Right renal cortex interstitium (tissue), 3 donors: ENCODE data around the gene EIF4G3. TPM values are rescaled to one million over a fixed set of nuclear protein-coding genes. Genes with fewer than 3 reads are reported as not detected.

Experiments
- DNase-seq, 3 donors: peaks; one replicate each; pipeline ENCODE4 v3.0.0-alpha.2; 2013; ENCODE audit warnings: low read depth in 3 of 3, low spot score in 2 of 3
- polyA plus RNA-seq, 3 donors: library from polyadenylated mRNA; unstranded; fragments of 120-200 nt; gene quantifications; one replicate each; pipeline ENCODE4 v1.2.1, GENCODE V29; 2013; ENCODE audit not compliant: insufficient read length in 3 of 3

EIF4G3 gene
- polyA plus RNA-seq, 3 donors, result 65.2 to 70.7 (median 69.7) TPM

DNA sequence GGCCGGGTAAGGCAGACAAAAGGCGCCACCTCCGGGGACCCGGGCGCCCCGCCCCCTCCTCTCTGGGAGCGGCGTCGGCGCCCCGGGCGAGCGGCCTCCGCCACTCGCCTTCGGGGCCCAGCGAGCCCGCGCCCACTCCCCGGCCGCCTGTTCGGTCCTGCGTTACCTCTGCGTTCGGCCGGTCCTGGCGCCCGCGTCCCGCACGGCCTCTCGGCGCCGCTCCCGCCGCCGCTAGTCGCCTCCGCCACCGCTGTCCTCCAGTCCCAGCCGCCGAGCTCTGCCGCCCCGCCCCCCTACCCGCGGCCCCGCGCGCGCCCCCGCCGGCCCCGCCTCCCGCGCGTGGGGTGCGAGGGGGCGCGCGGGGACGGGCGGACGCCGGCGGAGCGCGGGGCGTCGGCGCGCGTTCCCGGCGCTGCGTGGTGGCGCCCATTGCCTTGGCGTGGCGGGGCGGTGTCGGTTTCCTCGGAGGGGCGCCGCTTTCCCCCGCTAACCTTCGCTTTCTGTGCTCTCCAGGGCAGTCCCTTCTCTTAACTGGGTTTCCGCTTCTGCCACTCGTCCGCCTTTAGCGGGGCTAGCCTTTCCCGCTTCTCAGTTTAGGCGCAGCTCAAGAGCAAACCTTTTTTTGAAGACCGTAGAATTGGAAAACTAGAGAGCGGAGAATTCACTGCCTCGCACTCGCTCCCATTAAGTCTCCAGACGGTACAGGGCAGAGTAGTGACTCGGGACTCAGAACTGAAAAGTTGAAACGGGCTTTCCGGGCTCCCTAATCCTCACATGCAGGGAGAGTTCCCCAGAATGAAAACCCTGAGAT, 389.5 kb downstream of the EIF4G3 start, which contains the start of gene HP1BP3:
Gene HP1BP3, minus strand, starts transcription at position 279 of the 811 bp plus-strand sequence. CDS start 6,867 bp downstream, outside the sequence.
- peak; percentile 53 to 64 (median 63) for DNase-seq

DNA sequence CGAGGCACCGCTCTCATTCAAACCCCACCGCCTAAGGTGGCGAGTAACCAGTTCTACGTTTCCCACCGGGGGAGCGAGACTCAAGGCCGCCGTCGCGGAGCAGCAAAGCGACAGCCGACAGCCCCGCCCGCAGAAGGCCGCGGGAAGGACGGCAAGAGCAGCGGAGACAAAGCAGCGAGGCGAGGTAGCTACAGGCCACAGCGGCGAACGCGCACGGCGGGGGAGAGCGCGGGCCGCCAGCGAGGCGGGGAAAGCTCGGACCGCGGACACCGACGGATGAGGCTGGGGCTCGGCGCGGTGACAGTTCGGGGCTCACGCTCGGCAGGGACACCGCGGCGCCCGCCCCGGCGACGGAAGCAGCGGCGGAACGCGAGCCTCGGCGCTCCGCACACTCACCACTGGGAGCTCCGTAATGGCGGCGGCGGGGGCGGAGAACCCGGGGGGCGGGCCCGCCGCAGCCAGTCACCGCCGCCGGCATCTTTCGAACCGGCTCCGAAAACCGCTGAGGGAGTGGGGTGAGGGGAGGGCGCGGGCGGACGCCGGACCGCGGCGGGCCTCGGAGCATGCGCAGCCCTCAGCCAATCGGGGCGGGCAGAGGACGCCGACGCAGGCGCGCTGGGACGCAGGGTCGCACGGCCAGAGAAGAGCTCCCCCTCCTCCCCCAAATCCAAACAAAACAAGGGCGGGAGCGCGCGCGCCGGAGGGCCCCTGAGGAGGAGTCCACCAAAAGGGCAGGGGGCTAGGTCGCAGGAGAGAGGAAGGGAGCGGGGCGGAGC, 390.3 kb downstream of the EIF4G3 start:
- DNase-seq, result peak; percentile 81 to 92 (median 89)

DNA sequence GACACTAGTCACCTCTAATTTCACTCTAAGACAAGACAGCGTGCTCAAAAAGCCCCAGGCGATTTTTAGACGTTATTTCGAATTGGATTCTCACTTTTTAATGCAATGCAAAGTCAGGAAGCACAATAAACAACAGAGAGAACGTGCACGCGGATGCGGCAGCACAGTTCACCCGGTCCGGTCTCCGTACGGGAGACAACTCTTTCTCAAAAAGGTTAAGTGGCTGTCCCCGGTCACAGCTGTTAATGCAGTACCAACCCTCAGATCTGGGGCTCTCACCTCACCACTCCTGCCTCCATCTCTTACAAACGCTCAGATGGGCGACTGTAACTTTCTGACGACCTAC, 390.8 kb downstream of the EIF4G3 start:
- DNase-seq, result peak in 1 of 3 donors; percentile 12

DNA sequence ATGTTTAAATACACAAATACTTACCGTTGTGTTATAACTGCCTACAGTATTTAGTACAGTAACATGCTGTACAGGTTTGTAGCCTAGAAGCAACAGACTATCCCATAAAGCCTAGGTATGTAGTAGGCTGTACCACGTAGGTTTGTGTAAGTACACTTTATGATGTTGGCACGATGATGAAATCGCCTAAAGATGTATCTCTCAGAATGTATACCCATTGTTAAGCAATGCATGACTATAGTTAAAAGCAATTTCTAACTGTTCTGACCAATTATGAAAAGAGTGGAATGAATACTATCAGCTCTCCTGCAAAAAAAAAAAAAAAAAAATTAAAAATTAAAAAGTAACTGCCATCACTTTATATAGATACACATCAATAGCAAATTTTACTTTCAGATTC, 401.0 kb downstream of the EIF4G3 start:
- DNase-seq, result no peak

DNA sequence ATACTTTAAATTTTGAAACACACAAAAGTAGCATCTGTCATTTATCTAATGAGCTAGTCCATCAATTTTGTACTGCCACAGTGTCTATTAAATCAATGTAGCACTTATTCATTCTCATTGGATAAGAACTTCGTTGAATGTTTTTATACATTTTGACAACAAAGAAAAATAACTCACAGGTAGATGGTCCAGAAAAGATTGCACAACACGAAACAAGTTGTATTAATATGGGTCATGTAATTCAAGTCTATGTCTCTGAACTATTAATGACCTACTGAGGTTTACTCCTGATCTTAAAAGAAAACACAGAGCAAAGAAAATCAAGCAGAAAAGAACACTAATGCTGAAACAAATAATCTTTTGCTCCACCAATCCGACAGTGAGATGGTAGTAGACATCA, 404.9 kb downstream of the EIF4G3 start:
- no peak for DNase-seq

DNA sequence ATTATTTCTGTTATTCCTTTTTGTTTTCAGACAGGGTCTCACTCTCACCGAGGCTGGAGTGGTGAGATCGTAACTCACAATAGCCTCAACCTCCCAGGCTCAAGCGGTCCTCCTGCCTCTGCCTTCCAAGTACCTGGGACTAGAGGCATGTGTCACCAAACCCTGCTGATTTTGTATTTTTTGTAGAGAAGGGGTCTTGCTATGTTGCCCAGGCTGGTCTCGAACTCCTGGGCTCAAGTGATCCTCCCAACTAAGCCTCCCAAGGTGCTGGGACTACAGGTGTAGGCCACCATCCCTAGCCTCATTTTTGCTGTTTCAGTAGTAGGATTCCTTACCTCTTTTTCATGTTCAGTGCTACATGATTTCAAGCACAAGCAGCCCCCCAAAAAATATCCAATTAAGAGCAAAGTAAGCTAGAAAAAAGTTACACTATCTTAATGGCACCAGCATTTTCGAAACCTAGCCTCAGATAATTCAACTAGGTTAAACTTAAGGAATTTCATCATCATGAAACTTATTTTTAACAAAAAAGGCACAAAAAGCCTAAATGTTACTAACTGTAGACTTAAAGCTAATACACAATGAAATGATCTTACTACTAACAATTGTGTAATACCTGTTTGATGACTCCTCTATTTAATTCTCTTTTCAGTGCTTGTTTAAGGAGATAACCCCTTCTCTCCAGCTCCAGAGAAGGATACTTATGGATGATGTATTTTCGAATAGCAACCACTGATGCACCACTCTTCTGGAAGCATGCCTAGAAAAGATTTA, 406.2 kb downstream of the EIF4G3 start:
- no peak for DNase-seq

DNA sequence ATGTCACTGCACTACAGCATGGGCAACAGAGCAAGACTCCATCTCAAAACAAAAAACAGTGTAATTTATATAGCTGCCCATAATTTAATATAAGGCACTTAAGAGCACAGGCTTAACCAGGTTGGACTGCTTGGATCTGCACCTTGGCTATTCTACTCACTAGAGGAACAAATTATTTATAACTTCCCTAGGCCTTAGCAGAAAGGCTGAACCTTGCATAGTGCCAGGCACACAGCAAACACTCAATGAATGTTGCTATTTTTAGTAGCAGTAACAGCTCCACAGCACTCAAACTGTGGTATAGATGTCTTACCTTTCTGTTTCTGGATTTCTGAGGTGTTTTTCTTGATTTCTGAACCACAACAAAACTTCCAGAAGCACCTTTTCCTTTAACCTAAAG, 409.4 kb downstream of the EIF4G3 start:
- no peak for DNase-seq

DNA sequence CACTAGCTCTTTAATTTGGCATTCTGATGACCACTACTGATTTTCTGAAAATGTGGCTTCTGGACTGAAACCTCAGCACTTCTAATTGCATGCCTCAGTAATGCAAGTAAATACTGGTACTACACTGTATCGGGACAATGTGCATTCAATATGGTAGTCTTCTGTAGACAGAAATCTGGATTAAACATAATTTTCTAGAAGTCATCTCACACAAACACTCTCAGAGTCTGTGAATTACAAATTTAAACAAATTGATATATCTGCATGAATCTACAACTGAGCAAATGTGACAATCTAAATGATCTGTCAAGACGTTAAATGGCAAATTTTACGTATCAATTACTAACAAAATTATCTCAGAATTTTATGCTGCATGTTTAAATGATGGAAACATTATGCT, 413.3 kb downstream of the EIF4G3 start:
- no peak for DNase-seq

DNA sequence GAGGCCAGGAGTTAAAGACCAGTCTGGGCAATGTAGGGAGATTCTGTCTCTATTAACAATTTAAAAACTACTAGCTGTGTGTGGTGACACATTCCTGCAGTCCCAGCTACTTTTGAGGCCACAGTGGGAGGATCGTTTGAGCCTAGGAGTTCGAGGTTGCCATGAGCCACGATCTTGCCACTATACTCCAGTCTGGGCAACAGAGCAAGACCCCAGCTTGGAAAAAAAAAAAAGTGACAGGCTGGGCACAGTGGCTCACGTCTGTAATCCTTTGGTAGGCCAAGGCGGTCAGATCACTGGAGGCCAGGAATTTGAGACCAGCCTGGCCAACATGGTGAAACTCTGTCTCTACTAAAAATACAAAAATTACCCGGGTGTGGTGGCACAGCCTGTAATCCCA, 416.4 kb downstream of the EIF4G3 start:
- DNase-seq, result no peak

Other genes with a start within 250 kb of the EIF4G3 start
- 10 to 100 TPM; 43.8 to 51.4 (median 44.4) TPM for gene ECE1, start 113.6 kb upstream of the EIF4G3 start, polyA plus RNA-seq